Measurements from ENCODE around the gene FLNC.

Gene FLNC

DNA sequence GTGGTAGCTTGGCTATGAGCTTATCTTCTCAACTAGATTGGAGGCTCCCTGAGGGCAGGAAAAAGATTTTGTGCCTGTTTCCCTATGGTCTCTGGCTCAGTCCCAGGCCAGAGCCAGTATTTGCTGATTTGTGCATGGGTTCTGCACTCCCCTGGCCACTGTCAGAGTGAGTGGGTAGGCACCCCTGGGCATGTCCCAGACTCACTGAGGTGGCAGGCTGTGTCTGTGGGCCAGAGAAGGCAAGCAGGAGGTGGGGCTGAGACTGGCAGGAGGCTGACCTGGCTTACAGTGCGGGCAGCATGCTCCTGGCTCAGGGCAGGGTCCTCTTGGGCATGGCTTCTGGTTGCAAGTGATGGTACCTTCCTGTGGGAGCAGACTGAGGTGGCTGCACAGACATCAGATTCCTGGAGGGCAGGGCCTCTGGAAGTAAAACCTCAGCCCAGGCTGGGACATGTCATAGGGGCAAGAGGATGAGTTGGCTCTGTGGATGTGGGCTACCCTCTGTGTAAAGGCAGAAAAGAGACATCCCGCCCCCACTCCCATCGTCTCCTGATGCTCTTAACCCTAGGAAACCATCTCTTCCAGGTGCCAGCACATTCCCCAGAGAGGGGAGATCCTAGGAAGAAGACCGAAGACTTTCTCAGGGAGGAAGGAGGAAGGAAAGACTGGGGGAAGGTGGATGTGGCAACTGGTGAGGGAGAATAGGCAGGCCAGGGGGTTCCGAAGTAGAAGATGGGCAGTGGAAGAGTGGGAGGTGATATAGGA lies 76.0 kb downstream of the FLNC start:
- no peak for DNase-seq
- Histone ChIP-seq H3K27ac (no peak overlapping the region), H3K36me3 (replicated peaks) (no peaks in the 10 kb centered on the region), H3K4me3 (ENCODE audit: low read depth, low read length) (no peak overlapping the region), H3K27me3 (replicated peaks) (peaks cover 7% of the 10 kb centered on the region)
- in situ Hi-C loops (cut with HindIII; ENCODE audit: low pct_ligation_motif_present, low sequenced_read_pairs), result loop anchor here (25.0 kb wide), 1 partner anchor 181 kb away; no protein-coding TSS in a partner anchor
- TF ChIP-seq, protein P1, sequence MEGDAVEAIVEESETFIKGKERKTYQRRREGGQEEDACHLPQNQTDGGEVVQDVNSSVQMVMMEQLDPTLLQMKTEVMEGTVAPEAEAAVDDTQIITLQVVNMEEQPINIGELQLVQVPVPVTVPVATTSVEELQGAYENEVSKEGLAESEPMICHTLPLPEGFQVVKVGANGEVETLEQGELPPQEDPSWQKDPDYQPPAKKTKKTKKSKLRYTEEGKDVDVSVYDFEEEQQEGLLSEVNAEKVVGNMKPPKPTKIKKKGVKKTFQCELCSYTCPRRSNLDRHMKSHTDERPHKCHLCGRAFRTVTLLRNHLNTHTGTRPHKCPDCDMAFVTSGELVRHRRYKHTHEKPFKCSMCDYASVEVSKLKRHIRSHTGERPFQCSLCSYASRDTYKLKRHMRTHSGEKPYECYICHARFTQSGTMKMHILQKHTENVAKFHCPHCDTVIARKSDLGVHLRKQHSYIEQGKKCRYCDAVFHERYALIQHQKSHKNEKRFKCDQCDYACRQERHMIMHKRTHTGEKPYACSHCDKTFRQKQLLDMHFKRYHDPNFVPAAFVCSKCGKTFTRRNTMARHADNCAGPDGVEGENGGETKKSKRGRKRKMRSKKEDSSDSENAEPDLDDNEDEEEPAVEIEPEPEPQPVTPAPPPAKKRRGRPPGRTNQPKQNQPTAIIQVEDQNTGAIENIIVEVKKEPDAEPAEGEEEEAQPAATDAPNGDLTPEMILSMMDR (IDR thresholded peaks at IDR 0.05; ENCODE audit: low read depth, low read length, missing control alignments), result no peak

DNA sequence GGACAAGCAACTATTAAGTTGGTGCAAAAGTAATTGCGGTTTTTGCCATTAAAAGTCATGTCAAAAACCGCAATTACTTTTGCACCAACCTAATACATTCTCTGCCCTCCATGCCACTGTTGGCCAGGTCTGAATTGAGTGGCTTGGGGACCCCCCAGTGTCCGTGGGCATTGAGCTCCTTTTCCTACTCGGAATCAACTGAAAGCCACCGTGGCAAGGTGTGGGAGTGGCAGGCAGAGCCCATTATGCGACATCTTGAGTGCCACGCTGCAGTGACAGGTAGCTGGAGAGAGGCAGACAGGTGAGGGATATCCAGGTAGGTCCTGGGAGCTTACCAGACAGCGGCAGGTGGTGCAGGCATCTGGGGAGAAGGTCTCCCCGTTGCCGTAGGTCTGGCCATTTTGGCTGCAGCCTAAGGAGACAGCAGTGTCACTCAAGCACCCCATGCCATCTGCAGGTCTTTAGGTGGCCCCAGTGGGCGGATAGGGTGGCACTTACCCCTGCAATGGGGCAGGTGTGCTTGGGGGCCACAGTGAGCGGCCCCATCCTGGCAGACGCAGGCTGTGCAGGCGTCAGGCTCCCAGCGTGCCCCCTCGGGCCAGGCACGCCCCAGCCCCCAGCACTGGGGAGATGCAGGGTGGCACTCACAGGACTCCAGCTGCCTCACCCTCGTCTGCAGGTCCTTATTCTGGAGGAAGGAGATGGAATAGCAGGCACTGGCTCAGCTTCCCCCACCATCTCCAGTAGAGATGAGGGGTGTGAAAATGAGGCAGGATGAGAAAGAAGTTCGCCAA lies 76.8 kb downstream of the FLNC start:
- TF ChIP-seq, protein P1 (IDR thresholded peaks at IDR 0.05; ENCODE audit: low read depth, low read length, missing control alignments), result no peak
- Histone ChIP-seq H3K27ac (no peak overlapping the region), H3K27me3 (replicated peaks) (peaks cover 11% of the 10 kb centered on the region), H3K4me3 (ENCODE audit: low read depth, low read length) (no peak overlapping the region), H3K36me3 (replicated peaks) (no peaks in the 10 kb centered on the region)
- in situ Hi-C loops (cut with HindIII; ENCODE audit: low pct_ligation_motif_present, low sequenced_read_pairs), result loop anchor here (25.0 kb wide), 1 partner anchor 180 kb away; no protein-coding TSS in a partner anchor
- no peak for DNase-seq
